GM19328 (cell line): ENCODE data around the gene UTS2R.

Experiments used
- ATAC-seq: cut with Tn5 transposase; IDR thresholded peaks from one replicate; pipeline ENCODE4 v1.9.1; 2021; ENCODE audit warnings: mild to moderate bottlenecking, moderate library complexity; ENCODE audit not compliant: unreplicated experiment

Gene UTS2R

DNA sequence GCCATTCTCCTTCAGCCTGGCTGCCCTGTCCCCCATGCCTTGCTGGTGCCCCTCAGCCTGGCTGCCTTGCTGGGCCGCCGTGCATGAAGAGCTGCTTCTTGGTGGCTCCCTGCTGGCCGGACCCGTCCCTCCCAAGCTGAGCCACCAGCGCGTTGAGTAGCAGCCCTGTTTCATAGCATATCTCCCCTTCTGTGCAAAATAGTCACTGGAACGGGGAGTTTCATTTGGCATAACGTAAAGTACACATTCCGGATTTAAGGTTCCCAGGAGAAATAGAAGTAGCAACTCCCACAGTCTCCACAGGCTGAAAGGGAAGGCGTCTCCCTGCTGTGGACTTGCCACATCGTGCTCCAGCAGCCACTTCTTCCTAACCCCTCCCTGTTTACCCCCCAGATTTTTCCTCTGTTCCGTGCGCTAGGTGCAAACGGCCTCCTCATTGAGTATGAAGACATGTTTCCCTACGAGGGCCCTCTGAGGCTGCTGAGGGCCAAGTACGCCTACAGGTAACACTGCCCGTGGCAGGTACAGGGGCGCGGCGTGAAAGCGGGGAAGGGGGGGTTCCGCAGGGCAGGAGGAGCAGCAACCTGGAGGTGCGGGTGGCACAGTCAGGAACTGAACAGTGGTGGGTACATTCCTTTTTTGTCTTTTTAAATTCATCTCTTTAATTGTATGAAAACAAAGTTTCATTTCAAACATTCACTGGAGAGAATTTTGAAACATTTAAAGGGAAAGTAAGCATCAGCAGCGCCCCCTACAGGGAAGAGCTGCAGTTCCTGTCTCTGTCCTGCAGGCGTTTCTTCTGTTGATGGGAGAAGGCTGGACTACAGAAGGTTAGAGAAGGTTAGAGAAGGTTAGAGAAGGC lies 52.7 kb downstream of the UTS2R start:
- ATAC-seq = no peak

DNA sequence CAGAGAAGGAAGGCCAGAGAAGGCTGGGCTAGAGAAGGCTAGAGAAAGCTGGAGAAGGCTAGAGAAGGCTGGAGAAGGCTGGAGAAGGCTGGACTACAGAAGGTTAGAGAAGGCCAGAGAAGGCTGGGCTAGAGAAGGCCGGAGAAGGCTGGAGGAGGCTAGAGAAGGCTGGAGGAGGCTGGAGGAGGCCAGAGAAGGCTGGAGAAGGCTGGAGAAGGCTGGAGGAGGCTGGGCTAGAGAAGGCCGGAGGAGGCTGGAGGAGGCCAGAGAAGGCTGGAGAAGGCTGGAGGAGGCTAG lies 53.2 kb downstream of the UTS2R start:
- ATAC-seq = no peak
